ENCODE measurements around the gene MRC2. TPM values are rescaled to one million over a fixed set of nuclear protein-coding genes. Genes with fewer than 3 reads are reported as not detected.

The MRC2 gene
- total and polyA plus RNA-seq, 2 of the 13 experiments (the other 11 are each of a cell fraction or from before 2014, with no cell fraction given): not detected

GRCh38 chr17:62611292-62611691 lies 16.2 kb upstream of the MRC2 start:
- H3K27me3 ChIP-seq (ENCODE audit: control insufficient read depth in 1 of 2, insufficient read depth in 2 of 2, low read length in 2 of 2): no peaks in the 10 kb centered on the region
- ATAC-seq (no peak), DNase-seq (ENCODE audit: low spot score) (no peak), FAIRE-seq (no peak)
- no peak overlapping the region for H3K27ac ChIP-seq (ENCODE audit: extremely low read length, insufficient read depth, low read length)
- POLR2A ChIA-PET: no interaction called here
- 99% methylated on average over 5 of the region's 5 CpGs for WGBS (ENCODE audit: low lambda C conversion rate)
- H3K79me2 ChIP-seq (ENCODE audit: insufficient read depth, low read length): no peaks in the 10 kb centered on the region
- TF ChIP-seq ZNF224 (CRISPR knock-in tag; IDR thresholded peaks at IDR 0.05) (no peak), ZNF138 (CRISPR knock-in tag; IDR thresholded peaks at IDR 0.05; ENCODE audit: low read depth) (no peak), MYPOP (CRISPR knock-in tag; IDR thresholded peaks at IDR 0.05) (no peak), SRSF1 (optimal IDR thresholded peaks at IDR 0.05; ENCODE audit: low read depth, low read length) (no peak), GRHL1 (CRISPR knock-in tag; conservative IDR thresholded peaks at IDR 0.05) (no peak), ISX (CRISPR knock-in tag; conservative IDR thresholded peaks at IDR 0.05) (no peak), KDM5A (IDR thresholded peaks at IDR 0.05; ENCODE audit: borderline replicate concordance, low read length) (no peak), ATF6 (CRISPR knock-in tag; conservative IDR thresholded peaks at IDR 0.05) (no peak), EED (CRISPR knock-in tag; IDR thresholded peaks at IDR 0.05) (no peak), ZKSCAN5 (CRISPR knock-in tag; IDR thresholded peaks at IDR 0.05) (no peak), ZNF747 (CRISPR knock-in tag; IDR thresholded peaks at IDR 0.05; ENCODE audit: borderline replicate concordance) (no peak), ZFP1 (CRISPR knock-in tag; IDR thresholded peaks at IDR 0.05) (no peak), ARID2 (CRISPR knock-in tag; IDR thresholded peaks at IDR 0.05; ENCODE audit: borderline replicate concordance) (no peak), GATAD2A (CRISPR knock-in tag; IDR thresholded peaks at IDR 0.05) (no peak), ZNF572 (CRISPR knock-in tag; IDR thresholded peaks at IDR 0.05) (no peak)
- no peak overlapping the region for H2AFZ ChIP-seq (ENCODE audit: low read length)
- H3K9ac ChIP-seq (ENCODE audit: insufficient read depth, low read depth, low read length): no peak overlapping the region
- CTCF ChIA-PET (ENCODE audit: low intra/inter-chr PET ratio, low total read pairs): no interaction called here
- H3K4me2 ChIP-seq (ENCODE audit: low read depth, low read length): no peak overlapping the region
- H4K20me1 ChIP-seq (ENCODE audit: insufficient read depth, low read length): no peaks in the 10 kb centered on the region
- peaks cover 38 to 71% of the 10 kb centered on the region in 2 experiments for H3K36me3 ChIP-seq (replicated peaks in 1 of 2; ENCODE audit: control insufficient read depth in 1 of 2, insufficient read depth in 2 of 2, low read length in 2 of 2)
- BruUV-seq (replicated peaks): no TSS peak
- in situ Hi-C loops (cut with HindIII; ENCODE audit: extremely low pct_ligation_motif_present, low pct_unique_long_range_greater_than_20kb): no loop called here
- 0 out of 2 replicates have a peak, but pooled peaks cover 3% of the 10 kb centered on the region for H3K4me1 ChIP-seq (ENCODE audit: insufficient read depth, low read length)
- intact Hi-C loops (cut with micrococcal nuclease; ENCODE audit: unreplicated experiment): no loop called here
- H3K9me3 ChIP-seq (ENCODE audit: low read length): no peaks in the 10 kb centered on the region
- H3K4me3 ChIP-seq (replicated peaks in 1 of 3; ENCODE audit: insufficient read depth in 1 of 3, low read depth in 2 of 3, low read length in 3 of 3): no peak overlapping the region

Data from HepG2 (cell line).